Measurements from ENCODE around the gene CARD19. TPM values are rescaled to one million over a fixed set of nuclear protein-coding genes. Genes with fewer than 3 reads are reported as not detected.

The CARD19 gene
- total RNA-seq, 2 donors from 2014 or later, result 16.4 to 21.9 TPM

- Mint-ChIP-seq H3K9me3 (no peaks in the 10 kb centered on the region), H3K4me3 (no peak overlapping the region), H3K27ac (peak overlapping the region; percentile 35), H3K4me1 (peaks cover 18% of the 10 kb centered on the region), H3K36me3 (ENCODE audit: low read depth) (no peaks in the 10 kb centered on the region), H3K27me3 (ENCODE audit: insufficient read depth) (peaks cover 3% of the 10 kb centered on the region)
- 97 to 98% methylated on average over 4 of the region's 4 CpGs for WGBS, 2 experiments (ENCODE audit: insufficient coverage in 1 of 2, insufficient read length in 1 of 2)
- no peak overlapping the region for H3K27ac ChIP-seq (ENCODE audit: low read depth, low read length)
- no peaks in the 10 kb centered on the region for H3K9me3 ChIP-seq (ENCODE audit: control insufficient read depth, low read length)
- no peaks in the 10 kb centered on the region for H3K4me1 ChIP-seq (ENCODE audit: control insufficient read depth, insufficient read depth, low read length)
- H3K9ac ChIP-seq (ENCODE audit: extremely low read depth, low read length, poor library complexity, severe bottlenecking), result no peak overlapping the region
- H3K4me3 ChIP-seq (ENCODE audit: low read length), result no peak overlapping the region
- no peaks in the 10 kb centered on the region for H3K27me3 ChIP-seq (ENCODE audit: control insufficient read depth, insufficient read depth, low read length, poor library complexity, severe bottlenecking)
- no peaks in the 10 kb centered on the region for H3K36me3 ChIP-seq (ENCODE audit: control insufficient read depth, insufficient read depth, low read length)
- no peak for TF ChIP-seq CTCF (conservative IDR thresholded peaks at IDR 0.05)
- no peak for DNase-seq
Observed at GRCh38 chr9:93061260-93061751, 34.7 kb upstream of the CARD19 start.

GRCh38 chr9:93061791-93062763, 33.9 kb upstream of the CARD19 start:
- Mint-ChIP-seq H3K9me3 (no peaks in the 10 kb centered on the region), H3K4me1 (peaks cover 18% of the 10 kb centered on the region), H3K36me3 (ENCODE audit: low read depth) (no peaks in the 10 kb centered on the region), H3K27ac (no peak overlapping the region), H3K27me3 (ENCODE audit: insufficient read depth) (peaks cover 3% of the 10 kb centered on the region), H3K4me3 (no peak overlapping the region)
- peak; percentile 74 for DNase-seq
- H3K9ac ChIP-seq (ENCODE audit: extremely low read depth, low read length, poor library complexity, severe bottlenecking), result no peak overlapping the region
- no peaks in the 10 kb centered on the region for H3K36me3 ChIP-seq (ENCODE audit: control insufficient read depth, insufficient read depth, low read length)
- H3K9me3 ChIP-seq (ENCODE audit: control insufficient read depth, low read length), result no peaks in the 10 kb centered on the region
- TF ChIP-seq CTCF (conservative IDR thresholded peaks at IDR 0.05), result peak; percentile 39
- 77 to 78% methylated on average over 12 to 19 of the region's 19 CpGs for WGBS, 2 experiments (ENCODE audit: insufficient coverage in 1 of 2, insufficient read length in 1 of 2)
- no peak overlapping the region for H3K27ac ChIP-seq (ENCODE audit: low read depth, low read length)
- H3K4me1 ChIP-seq (ENCODE audit: control insufficient read depth, insufficient read depth, low read length), result no peaks in the 10 kb centered on the region
- no peak overlapping the region for H3K4me3 ChIP-seq (ENCODE audit: low read length)
- no peaks in the 10 kb centered on the region for H3K27me3 ChIP-seq (ENCODE audit: control insufficient read depth, insufficient read depth, low read length, poor library complexity, severe bottlenecking)

- Mint-ChIP-seq H3K4me1 (peaks cover 18% of the 10 kb centered on the region), H3K27ac (no peak overlapping the region), H3K27me3 (ENCODE audit: insufficient read depth) (no peaks in the 10 kb centered on the region), H3K36me3 (ENCODE audit: low read depth) (no peaks in the 10 kb centered on the region), H3K4me3 (no peak overlapping the region), H3K9me3 (no peaks in the 10 kb centered on the region)
- H3K27me3 ChIP-seq (ENCODE audit: control insufficient read depth, insufficient read depth, low read length, poor library complexity, severe bottlenecking), result no peaks in the 10 kb centered on the region
- no peak overlapping the region for H3K4me3 ChIP-seq (ENCODE audit: low read length)
- no peak for TF ChIP-seq CTCF (conservative IDR thresholded peaks at IDR 0.05)
- 77 to 87% methylated on average over 9 to 12 of the region's 12 CpGs for WGBS, 2 experiments (ENCODE audit: insufficient coverage in 1 of 2, insufficient read length in 1 of 2)
- no peaks in the 10 kb centered on the region for H3K9me3 ChIP-seq (ENCODE audit: control insufficient read depth, low read length)
- H3K9ac ChIP-seq (ENCODE audit: extremely low read depth, low read length, poor library complexity, severe bottlenecking), result no peak overlapping the region
- no peak overlapping the region for H3K27ac ChIP-seq (ENCODE audit: low read depth, low read length)
- no peaks in the 10 kb centered on the region for H3K4me1 ChIP-seq (ENCODE audit: control insufficient read depth, insufficient read depth, low read length)
- H3K36me3 ChIP-seq (ENCODE audit: control insufficient read depth, insufficient read depth, low read length), result no peaks in the 10 kb centered on the region
- peak; percentile 63 for DNase-seq
Observed at GRCh38 chr9:93064392-93065134, 31.5 kb upstream of the CARD19 start.
